OCI-LY3 (cell line): ENCODE measurements around the gene VMP1.

Source experiments
- H2AFZ ChIP-seq: fragments of 200-600, 300-600 bp; shearing (Covaris generic); 2 replicates; pipeline ENCODE4 v1.6.0; 2014; ENCODE audit warnings: antibody characterized with exemption, low read depth, low read length
- H3K27ac ChIP-seq: fragments of 200-600, 300-600 bp; sonication (generic); 2 replicates; pipeline ENCODE4 v1.5.1; 2014; ENCODE audit warnings: mild to moderate bottlenecking, low read length, moderate library complexity, mixed read lengths
- H3K27me3 ChIP-seq: fragments of 200-600, 300-600 bp; sonication (generic); 2 replicates; pipeline ENCODE4 v1.6.1; 2014; ENCODE audit warnings: low read depth, low read length, mixed read lengths
- H3K36me3 ChIP-seq: fragments of 200-600, 300-600 bp; sonication (generic); replicated peaks from 2 replicates; pipeline ENCODE3; 2014; ENCODE audit warnings: low read depth, low read length, mixed read lengths
- H3K4me1 ChIP-seq: fragments of 300-600, 200-600 bp; sonication (generic); 2 replicates; pipeline ENCODE4 v1.6.1; 2014; ENCODE audit warnings: low read length, mixed read lengths
- H3K4me2 ChIP-seq: fragments of 200-600, 300-600 bp; sonication (generic); 2 replicates; pipeline ENCODE4 v1.6.1; 2014; ENCODE audit warnings: low read length, mixed read lengths
- H3K4me3 ChIP-seq: fragments of 300-600, 200-600 bp; sonication (generic); 2 replicates; pipeline ENCODE4 v1.5.1; 2014; ENCODE audit warnings: antibody characterized with exemption, mild to moderate bottlenecking, low read length, moderate library complexity
- H3K79me2 ChIP-seq: fragments of 300-600, 200-600 bp; shearing (Covaris generic); 2 replicates; pipeline ENCODE4 v1.6.1; 2014; ENCODE audit warnings: mild to moderate bottlenecking, low read length, mixed read lengths
- H3K9ac ChIP-seq: fragments of 300-600, 200-600 bp; shearing (Covaris generic); 2 replicates; pipeline ENCODE4 v1.6.0; 2014; ENCODE audit warnings: mild to moderate bottlenecking, low read length, moderate library complexity
- H3K9me3 ChIP-seq: fragments of 200-600, 300-600 bp; shearing (Covaris generic); 2 replicates; pipeline ENCODE4 v1.6.1; 2014; ENCODE audit warnings: low read length, mixed read lengths; ENCODE audit not compliant: insufficient read depth
- H4K20me1 ChIP-seq: fragments of 200-600, 300-600 bp; sonication (generic); 2 replicates; pipeline ENCODE4 v1.6.1; 2016; ENCODE audit warnings: low read length, mixed read lengths; ENCODE audit not compliant: insufficient read depth
- CTCF ChIP-seq: fragments of 200-600, 300-600 bp; sonication (generic); IDR thresholded peaks from 2 replicates; pipeline ENCODE4 v1.5.1; 2014; ENCODE audit warnings: antibody characterized with exemption, low read length, low read depth
- EZH2phosphoT487 ChIP-seq: fragments of 200-600 bp; shearing (Covaris generic); IDR thresholded peaks from 2 replicates; pipeline ENCODE4 v1.6.1; 2018; ENCODE audit warnings: antibody characterized with exemption, mixed run types, low read depth

VMP1 gene

DNA sequence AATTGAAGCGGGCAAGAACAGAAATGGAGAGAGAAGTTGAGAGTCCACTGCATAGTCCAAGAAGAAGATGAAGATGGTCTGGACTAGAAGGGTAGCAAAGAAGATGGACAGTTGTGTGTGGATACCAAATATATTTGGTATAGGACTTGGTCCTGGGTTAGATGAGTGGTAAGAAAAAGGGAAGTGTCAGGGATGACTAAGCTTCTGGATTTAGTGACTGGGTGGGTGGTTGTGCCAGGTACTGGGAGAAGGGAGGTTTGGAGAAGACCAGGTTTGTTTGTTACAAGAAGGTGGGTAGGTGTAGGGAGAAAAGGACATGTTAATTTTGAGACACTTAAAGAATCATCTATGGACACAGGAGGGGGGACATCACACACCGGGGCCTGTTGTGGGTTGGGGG lies 5.4 kb downstream of the VMP1 start:
- H3K4me2 ChIP-seq, result no peak overlapping the region
- TF ChIP-seq CTCF (no peak), EZH2phosphoT487 (no peak)
- peaks cover 13% of the 10 kb centered on the region for H3K4me1 ChIP-seq
- no peak overlapping the region for H3K27ac ChIP-seq
- no peak overlapping the region for H2AFZ ChIP-seq
- no peaks in the 10 kb centered on the region for H3K9me3 ChIP-seq
- H4K20me1 ChIP-seq, result no peaks in the 10 kb centered on the region
- no peaks in the 10 kb centered on the region for H3K27me3 ChIP-seq
- H3K79me2 ChIP-seq, result peaks cover 89% of the 10 kb centered on the region
- H3K4me3 ChIP-seq, result no peak overlapping the region
- H3K36me3 ChIP-seq, result no peaks in the 10 kb centered on the region
- no peak overlapping the region for H3K9ac ChIP-seq

DNA sequence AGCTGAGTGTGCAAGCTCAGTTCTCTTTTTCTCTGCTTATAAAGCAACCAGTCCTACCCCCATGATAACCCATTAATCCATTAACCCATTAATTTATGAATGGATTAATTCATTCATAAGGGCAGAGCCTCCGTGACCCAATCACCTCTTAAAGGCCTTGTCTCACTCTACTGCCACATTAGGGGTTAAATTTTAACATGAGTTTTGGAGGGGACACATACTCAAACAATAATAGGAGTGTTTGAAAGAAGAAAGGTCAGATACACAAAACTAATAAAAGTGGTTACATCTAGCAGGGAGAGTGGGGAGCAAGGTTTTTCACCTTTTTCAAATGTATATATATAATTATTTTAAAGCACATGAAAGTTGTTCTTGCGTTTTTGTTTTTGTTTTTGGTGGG lies 6.8 kb downstream of the VMP1 start:
- no peaks in the 10 kb centered on the region for H3K27me3 ChIP-seq
- no peak overlapping the region for H2AFZ ChIP-seq
- no peaks in the 10 kb centered on the region for H3K9me3 ChIP-seq
- no peak overlapping the region for H3K4me2 ChIP-seq
- H3K4me1 ChIP-seq, result peaks cover 1% of the 10 kb centered on the region; the same call in 1 of the 2 replicates
- peaks cover 2% of the 10 kb centered on the region for H3K36me3 ChIP-seq
- H3K27ac ChIP-seq, result no peak overlapping the region
- TF ChIP-seq CTCF (no peak), EZH2phosphoT487 (no peak)
- peaks cover 86% of the 10 kb centered on the region for H3K79me2 ChIP-seq
- H3K9ac ChIP-seq, result no peak overlapping the region
- H3K4me3 ChIP-seq, result no peak overlapping the region
- peaks cover 5% of the 10 kb centered on the region; the same call in 1 of the 2 replicates for H4K20me1 ChIP-seq

DNA sequence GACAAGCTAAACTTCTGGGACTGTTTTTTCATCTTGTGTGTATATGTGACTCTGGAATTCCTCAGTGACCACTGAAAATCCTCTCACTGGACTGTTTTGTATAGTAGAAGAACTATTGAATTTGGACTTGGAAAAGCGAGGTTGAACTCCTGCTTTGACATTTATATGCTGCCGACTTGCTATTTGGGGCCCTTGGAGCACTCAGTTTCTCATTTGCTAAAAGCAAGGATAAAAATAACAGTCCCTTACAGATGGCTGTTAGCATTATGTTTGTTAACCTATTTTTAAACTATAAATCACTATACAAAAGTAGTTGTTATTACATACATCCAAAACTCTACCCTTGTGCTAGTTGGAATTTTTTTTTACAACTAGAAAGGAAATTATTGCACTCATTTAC lies 9.0 kb downstream of the VMP1 start:
- Histone ChIP-seq H3K9ac (no peak overlapping the region), H3K79me2 (peaks cover 83% of the 10 kb centered on the region), H3K4me3 (no peak overlapping the region), H3K9me3 (no peaks in the 10 kb centered on the region), H4K20me1 (peaks cover 12% of the 10 kb centered on the region), H3K4me1 (no peaks in the 10 kb centered on the region), H2AFZ (no peak overlapping the region), H3K4me2 (no peak overlapping the region), H3K27ac (no peak overlapping the region), H3K36me3 (peaks cover 3% of the 10 kb centered on the region), H3K27me3 (no peaks in the 10 kb centered on the region)
- no peak for TF ChIP-seq CTCF
- TF ChIP-seq EZH2phosphoT487, result no peak

- Histone ChIP-seq H3K4me3 (no peak overlapping the region), H3K9me3 (no peaks in the 10 kb centered on the region), H3K36me3 (peaks cover 3% of the 10 kb centered on the region), H3K27me3 (no peaks in the 10 kb centered on the region), H2AFZ (no peak overlapping the region), H3K4me2 (no peak overlapping the region), H3K79me2 (peaks cover 75% of the 10 kb centered on the region), H4K20me1 (peaks cover 12% of the 10 kb centered on the region), H3K4me1 (no peaks in the 10 kb centered on the region), H3K27ac (no peak overlapping the region), H3K9ac (no peak overlapping the region)
- no peak for TF ChIP-seq EZH2phosphoT487
- TF ChIP-seq CTCF, result no peak
Measured at GRCh38 chr17:59719526-59719925, 12.1 kb downstream of the VMP1 start.
